ENCODE results near the gene SFMBT1.
A peak's percentile ranks its signal among the peaks of the same experiment; 100 is the strongest.
"Not testable (repeated sequence)": the region's sequence is repeated elsewhere in the genome, so short reads cannot be mapped to it uniquely, and the experiment has no call there.

Gene SFMBT1

DNA sequence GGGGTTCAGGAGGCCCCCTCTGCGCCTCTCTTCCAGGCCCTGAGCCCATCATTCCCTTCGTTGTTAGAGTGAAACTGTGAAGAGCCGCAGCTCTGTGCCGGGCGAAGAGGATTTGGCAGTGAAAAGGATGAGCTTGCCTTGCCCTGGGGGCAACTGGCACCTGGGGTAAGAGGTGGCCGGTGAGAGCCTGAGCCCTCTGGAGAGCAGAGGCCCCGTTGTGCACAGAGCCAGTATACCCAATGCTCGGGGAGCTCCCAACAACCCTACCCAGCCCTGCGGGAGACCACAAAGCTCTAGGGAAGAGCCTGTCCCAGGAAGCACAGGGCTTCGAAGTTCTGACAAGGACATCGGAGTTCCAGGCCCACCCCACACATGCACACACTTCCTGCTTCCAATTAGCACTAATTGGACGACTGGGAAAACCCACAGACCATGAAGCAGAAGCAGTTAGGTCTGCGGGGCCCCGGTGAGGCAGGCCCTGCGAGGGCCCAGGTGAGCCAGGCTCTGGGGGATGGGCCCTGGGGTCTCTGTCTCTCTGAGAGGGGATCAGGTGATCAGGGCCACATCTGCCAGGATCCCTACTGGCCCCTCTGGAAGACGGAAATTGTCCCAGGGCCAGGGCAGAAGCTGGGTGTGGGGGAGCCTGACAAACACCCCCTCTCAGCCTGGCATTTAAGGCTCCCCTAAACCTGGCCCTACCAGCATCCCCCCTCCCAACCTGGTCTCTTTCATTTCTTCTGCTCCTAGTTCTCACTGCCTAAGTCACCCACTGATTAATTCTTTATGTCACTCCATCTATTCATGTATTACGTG is 27.9 kb upstream of the SFMBT1 start:
- no peak for DNase-seq (ENCODE audit: low read depth, low spot score)

DNA sequence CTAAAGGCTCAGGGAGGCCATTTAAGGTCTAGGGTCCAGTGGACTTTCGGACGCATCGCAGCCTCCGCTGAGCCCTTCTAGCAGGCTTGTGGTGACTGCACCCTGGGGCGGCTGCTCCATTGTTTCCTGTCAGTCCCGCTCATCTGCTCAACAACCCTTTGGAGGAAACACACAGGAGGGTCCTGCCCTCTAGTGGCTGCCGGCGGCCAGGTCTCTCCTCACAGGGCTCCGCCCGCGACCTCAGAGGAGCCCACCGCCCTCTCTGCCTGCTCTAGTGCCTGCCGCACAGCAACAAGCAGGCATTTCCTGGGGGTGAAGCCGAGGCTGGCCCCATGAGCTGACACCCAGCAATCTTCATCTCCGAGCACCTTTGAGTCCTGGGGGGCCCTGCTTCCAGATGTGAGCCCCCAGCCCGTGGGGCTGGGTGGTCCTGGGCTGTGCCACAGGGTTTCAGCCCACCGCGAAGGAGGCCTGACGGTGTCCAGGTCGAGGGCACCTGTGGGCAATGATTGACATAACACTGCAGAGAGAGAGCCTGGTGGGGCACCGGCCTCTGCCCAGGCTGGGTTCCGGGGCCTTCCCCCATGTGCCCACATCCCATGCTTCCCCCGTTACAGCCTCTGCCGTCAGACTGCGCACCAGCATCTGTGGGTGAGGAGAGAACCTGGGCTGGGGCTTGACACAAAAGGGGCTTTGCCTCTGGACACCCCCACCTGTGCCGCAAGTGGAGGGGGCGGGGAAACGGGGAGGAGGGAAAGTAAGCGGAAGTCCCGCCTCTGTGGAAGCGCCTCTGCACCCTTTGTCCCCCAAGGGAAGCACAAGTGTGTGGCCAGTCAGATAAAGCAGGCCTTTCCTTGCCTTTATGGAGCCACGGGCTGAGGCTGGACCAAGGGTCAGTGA is 27.0 kb upstream of the SFMBT1 start:
- DNase-seq (ENCODE audit: low read depth, low spot score), result peak; percentile 75

DNA sequence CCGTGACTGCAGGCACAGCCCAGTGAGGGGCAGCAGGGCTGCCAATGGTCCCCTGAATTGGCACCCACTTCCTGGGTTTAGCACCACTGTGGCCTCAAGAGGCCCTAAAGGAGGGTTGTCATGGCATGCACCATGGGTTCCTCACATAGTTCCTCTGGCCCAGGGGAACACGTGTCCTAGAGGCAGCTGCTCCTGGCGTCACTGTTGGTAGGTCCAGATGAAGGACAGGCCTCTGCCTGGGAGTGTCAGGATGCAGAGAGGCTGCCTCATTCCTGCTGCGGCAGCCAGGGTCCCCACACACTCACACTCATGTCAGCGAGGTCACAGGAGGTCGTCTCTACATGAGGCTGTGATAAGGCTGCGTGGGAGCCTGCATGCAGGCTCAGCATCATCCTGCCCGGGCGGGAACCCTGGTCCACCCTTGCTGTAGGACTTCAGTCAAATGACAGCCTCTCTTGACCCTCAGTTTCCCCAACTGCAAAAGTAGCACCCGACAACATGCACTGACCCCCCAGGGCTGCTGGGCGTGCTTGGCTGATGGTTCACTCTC is 26.1 kb upstream of the SFMBT1 start:
- no peak for DNase-seq (ENCODE audit: low read depth, low spot score)

DNA sequence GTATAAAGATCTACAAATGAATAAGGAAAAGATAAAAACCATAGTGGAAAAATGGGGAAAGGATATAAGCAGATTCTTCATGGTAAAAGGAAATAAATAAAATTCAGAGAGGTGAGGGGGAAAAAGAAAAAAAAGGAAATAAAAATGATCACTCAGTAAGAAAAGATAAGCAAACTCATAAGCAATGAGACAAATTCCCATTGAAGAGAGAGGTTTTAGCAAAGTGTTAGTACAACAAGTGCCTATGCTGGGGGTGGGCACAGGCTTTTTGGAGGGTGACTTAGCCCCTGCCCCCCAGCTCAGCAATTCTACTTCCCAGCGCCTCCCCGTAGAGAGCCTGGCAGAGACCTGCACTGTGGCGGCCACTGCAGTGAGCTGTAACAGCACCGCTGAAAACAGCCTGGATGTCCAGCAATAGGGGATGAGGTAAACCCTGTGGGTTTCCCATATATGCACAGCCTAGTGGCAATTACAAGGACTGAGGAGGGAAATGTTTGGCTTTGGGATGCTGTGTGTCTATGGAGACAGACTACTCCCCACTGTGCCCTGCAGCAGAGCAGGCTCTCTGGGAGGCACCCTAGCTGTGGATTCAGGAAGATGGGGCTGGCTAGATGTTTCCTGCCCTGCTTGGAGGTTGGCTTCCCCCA is 23.7 kb upstream of the SFMBT1 start:
- no peak for DNase-seq (ENCODE audit: low read depth, low spot score)

DNA sequence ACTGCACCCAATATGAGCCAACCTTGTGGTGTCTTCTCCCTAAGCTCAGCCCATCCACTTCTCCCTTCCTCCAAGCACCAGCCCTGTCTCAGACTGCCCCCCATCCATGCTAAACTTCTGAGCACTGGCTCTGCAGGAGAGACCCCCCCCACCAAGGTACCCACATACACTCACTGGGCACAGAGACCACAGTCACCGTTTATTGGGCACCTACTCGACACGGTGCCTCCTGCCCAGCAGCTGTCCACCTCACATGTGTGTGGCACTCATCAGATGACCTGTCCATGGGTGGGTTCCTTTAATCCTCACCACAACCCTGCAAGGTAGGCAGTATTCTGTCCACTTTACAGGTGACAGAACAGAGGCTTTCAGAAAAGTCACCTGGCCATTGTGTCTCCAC is 22.3 kb upstream of the SFMBT1 start:
- DNase-seq (ENCODE audit: low read depth, low spot score), result no peak

DNA sequence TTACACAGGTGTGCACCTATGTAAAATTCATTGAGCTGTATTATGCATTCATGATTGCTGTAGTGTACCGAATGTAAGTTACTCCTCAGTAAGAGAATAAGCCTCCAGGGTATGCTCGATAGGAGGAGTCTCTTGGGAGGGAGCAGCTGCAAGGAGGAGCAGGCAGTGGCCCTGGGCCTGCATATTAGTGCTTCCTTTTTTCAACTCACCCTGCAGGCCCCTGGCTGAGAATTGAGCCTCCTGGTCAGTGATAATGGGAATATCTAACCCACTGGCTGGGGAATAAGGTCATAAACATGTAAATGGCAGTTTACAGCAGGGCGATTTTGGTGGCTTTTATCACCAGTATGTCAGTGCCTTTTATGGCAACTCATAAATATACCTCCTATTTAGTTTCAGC is 21.7 kb upstream of the SFMBT1 start:
- no peak for DNase-seq (ENCODE audit: low read depth, low spot score)

DNA sequence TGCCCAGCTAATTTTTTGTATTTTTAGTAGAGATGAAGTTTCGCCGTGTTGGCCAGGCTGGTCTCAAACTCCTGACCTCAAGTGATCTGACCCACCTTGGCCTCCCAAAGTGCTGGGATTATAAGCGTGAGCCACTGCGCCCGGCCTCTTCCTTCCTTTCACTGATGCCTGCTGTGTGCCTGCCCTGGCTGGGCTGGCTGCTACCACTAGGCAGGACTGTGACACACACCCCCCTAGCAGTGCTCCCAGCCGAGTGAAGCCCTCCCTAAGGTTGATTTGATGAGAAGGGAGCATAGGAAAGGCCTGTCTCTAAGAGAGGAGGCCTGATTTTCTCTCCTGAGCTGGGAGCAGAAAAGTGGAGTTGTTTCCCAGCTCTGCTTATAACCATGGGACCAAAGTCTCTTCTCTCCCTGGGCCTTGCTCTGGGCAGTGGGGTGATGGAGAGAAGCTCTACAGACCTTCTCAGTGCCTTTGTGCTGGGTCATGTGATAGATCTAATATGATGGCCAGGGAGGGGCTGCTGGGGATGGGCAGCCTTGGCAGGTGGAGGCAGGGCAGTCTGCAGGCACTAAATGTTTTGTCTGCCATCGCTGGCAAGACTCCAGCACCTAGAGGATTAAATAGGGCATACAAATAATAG is 20.1 kb upstream of the SFMBT1 start:
- DNase-seq (ENCODE audit: low read depth, low spot score), result no peak

DNA sequence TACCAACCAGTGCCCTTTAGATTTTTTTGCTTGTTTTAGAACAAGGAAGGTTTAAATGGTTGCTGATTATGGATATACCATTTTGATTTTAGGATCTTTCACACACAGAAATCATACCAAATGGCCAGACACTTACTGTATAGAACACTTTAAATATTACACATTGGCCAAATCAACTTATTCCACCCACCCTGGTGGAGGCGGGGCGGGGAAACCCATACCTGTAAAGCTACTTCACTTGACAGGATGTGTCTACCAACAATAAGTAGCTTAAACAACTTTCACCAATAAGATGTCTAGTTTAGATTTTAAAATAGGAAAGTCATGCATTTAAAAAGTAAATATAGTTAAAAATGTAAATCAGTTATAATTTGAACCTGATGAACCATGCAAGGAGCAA is 17.0 kb upstream of the SFMBT1 start:
- no peak for DNase-seq (ENCODE audit: low read depth, low spot score)

DNA sequence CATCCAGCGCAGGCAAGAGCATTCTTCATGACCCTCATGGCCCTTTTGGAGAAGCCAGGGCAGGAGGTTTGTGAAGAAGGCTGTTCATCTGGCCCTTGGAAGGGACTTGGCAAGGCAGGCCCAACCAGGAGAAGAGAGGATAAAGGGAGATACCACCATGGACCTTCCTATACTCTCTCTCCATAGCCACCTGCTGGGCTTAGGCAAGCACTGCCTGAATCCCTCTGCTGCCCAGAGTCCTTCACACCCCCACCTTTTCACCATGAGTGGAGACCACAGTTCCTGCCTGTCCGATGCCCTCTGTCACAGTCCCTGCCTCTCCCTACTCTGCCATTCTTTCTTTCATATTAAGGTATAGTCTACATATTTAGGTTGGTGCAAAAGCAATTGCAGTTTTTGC is 10.6 kb upstream of the SFMBT1 start:
- no peak for DNase-seq (ENCODE audit: low read depth, low spot score)

DNA sequence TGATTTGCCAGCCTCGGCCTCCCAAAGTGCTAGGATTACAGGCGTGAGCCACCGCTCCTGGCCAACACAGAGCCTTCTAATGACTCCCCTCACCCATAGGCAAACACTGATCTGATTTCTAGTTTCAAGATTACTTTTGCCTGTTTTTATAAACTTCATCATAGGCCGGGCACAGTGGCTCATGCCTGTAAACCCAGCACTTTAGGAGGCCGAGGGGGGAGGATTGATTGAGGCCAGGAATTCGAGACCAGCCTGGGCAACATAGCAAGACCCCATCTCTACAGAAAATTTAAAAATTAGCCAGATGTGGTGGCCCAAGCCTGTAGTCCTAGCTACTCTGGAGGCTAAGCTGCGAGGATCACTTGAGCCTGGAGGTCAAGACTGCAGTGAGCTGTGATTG is 8.4 kb upstream of the SFMBT1 start:
- not testable (repeated sequence) for DNase-seq (ENCODE audit: low read depth, low spot score)

DNA sequence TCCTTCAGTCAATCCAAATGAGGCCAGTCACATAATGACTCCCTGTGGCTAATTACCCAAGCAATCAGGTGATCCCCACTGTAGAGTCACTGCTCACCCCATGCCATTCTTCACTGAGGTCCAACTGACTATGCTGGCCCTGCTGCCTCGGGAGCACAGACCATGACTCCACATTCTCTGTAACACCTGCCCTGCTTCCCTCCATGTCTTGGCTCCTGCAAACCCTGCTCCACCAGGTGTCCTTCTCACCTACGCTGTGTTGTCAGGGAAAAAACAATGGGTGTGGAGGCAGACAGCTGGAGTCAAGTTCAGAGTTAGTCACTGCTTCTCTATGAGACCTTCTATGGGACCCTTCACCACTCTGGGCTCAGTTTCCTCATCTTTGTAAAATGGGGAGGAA is 6.1 kb upstream of the SFMBT1 start:
- DNase-seq (ENCODE audit: low read depth, low spot score), result no peak

DNA sequence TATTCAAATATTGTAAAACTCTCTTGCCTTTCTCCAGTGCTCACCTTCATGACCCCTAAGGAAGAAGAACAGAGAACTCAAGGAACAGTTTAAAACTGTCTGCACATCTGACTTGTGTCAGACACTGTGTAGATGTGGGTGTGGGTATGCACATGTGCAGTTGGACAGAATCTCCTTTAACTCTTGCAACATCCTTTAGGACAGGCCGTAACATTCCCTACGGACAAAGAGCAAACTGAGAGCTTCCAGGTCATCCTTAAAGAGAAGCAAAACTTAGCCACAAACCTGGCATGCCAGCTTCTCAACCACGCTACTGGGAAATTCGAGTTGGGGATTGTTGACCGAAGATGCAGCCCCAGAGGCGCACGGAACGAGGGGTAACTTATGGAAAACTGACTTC is 4.1 kb upstream of the SFMBT1 start:
- no peak for DNase-seq (ENCODE audit: low read depth, low spot score)

DNA sequence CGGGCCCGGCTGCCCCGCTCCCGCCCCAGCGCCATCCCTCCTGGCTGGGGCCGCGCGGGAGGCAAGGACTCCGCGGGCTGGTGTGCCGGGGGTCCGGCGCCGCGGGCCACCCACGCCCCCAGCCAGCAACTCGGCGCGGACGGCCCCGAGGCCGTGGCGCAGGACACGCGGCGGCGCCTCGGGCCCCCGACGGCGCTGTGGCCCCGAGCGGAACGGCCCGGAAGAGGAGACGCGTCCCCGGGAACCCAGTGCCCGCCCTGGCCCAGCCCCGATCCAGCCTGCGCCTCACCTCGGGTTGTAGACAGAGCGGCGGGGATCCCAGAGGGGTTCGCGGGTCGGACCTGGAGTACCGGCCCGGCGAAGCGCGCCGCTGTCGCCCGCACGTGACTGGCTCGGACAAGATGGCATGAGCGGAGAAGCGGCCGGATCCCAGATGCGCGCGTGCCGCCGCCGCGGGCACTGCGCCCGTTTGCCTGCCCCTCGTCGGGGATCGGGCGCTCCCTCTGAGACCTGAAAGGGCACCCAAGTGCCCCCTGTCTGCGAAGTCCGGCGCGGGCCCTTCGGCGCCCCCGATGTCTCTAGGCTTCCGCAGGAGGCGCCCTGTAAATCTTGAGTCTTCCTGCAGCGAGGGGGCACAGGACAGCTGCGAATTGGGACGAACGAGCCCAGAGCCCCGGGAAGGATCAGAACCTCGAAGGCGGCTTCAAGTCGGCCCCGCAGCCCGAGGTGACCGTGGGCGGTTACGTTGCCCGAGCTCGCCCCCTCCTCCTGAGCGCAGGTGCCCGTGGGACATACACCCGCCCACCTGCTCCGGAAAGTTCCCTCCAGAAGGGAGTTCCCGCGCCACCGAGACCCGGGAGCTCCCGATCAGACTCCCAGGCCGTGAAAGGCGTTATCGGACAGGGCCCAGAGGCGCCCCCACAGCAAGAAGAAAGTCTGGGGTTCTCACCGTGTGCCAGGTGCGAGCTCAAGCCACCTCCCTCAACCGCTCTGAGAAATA is 598 bp upstream of the SFMBT1 start:
- DNase-seq (ENCODE audit: low read depth, low spot score), result peak; percentile 26

DNA sequence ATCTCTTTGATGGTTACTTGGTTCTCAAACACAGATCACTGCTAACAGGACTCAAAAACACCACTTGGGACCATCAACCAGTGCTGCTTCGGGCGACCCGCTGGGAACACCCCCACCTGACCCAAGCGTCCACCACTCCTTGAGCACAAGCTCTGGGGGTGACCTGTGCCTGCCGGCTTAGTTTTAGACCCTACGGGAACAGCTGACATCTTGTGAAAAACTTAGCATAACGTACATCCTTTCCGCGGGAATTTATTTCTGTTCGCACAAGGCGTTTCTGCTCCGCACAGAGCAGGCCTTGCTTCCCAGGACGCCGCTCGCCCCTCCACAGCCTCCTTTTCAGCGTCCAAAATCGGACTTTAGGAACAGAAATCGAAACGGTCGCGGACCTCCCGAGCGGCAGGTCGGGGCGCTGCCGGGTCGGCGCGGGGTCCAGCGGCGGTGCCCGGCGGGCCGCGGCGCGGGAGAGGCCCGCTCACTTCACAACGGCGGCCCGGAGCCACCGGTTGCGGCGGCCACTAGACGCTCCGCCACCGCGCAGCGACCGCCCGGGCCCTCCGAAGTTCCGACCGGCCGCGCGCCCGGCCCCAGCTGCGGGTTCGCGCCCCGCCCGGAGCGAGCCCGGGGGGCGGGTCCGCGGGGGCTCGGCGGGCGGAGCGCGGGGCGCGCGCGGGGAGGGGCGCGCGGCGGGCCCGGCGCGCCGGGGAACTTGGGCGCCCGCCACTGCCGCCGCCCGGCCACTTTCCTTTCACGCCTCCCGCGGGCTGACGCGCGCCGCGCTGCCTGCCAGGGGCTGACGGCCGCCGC is 959 bp downstream of the SFMBT1 start:
- peak; percentile 23 for DNase-seq (ENCODE audit: low read depth, low spot score)

DNA sequence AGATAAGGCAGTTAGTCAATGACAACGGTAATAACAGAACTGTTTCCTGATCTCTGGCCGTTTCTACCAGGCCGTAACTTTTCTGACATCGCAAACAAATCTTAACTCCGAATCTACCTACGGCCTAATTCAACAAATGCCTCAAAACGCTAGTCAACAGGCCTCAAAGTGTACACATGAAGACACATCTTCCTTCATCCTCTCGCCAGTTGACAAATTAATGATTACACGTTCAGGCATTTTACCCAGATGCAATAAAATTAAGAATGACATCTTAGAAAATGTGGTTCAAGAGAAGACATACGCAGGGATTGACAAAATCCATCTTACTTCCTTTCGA is 1.5 kb downstream of the SFMBT1 start:
- no peak for DNase-seq (ENCODE audit: low read depth, low spot score)

DNA sequence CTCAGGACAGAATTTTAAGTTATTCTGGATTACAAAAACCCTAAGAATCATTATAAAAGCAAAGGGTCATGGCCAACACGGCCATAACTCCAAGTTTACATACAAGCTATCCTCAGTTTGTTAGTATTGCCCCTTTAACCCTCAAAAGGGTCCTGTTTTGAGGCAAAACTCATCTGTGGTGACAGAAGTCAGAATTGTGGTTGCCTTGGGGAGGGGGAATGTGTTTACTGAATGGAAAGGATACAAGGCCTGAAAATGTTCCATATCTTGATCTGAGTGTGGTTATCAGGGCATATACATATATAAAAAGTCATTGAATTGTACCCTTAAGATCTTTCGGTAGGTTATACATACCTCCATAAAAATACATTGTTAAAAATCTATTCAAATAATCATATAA is 2.1 kb downstream of the SFMBT1 start:
- DNase-seq (ENCODE audit: low read depth, low spot score), result no peak

DNA sequence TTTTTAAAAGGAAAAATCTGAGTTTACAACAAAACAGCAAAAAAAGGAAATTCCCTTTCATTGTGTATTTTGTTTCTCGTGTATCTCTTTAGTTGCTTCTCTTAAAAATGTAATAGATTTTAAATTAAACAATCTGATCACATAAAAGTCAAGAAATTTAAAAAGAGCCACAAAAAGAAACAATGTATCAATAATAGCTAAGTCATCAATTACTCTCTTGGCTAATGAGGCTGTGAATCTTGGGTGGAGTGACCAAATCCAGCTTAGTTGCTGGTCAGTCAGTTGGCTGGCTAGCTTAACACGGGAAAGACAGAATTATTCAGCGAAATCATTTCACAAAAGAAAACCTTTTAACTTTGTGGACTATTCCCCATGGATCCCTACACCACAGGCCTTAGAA is 3.2 kb downstream of the SFMBT1 start:
- no peak for DNase-seq (ENCODE audit: low read depth, low spot score)

DNA sequence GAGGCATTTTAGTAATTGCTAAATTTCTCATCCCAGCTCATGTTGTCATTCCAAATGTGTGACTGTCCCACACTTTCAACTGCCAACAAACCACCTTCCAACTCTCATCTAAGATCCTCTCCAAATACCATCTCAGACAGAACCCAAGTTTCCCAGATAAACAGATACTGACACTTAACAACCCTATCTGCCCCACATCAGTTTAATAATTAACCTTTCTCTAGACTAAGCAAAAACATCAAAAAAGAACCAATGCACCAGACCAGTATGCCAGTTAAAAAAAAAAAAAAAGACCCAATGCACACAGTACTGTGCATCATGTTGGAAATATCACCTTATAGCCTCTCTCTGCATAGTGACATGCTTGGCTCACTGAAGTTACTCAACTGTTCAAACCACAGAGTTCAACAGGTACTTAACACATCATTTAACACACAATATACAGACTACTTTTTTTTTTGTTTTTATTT is 5.5 kb downstream of the SFMBT1 start:
- no peak for DNase-seq (ENCODE audit: low read depth, low spot score)

DNA sequence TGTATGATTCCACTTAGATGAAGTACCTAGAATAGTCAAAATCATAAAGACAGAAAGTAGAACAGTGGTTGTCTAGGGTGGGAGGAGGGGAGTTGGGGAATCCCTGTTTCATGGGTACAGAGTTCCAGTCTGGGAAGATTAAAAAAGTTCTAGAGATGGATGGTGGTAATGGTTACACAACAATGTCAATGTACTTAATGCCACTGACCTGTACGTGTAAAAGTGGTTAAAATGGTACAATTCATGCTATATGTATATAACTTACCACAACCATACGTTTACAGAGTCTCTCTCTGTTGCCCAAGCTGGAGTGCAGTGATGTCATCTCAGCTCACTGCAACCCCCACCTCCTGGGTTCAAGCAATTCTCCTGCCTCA is 6.5 kb downstream of the SFMBT1 start:
- DNase-seq (ENCODE audit: low read depth, low spot score), result no peak
